Subcutaneous adipose tissue (tissue), 4 donors: ENCODE results near the gene FAM110D. TPM values are rescaled to one million over a fixed set of nuclear protein-coding genes. Genes with fewer than 3 reads are reported as not detected.

Experiments
- CTCF ChIP-seq: fragments of 450-650 bp; IDR thresholded peaks from one replicate; pipeline ENCODE4 v1.5.1; 2016; ENCODE audit warnings: low read depth, mild to moderate bottlenecking, control low read depth, antibody characterized with exemption, moderate library complexity
- total RNA-seq, 4 donors: library from RNA; depleted of rRNA; stranded (reverse); fragments of >200 nt; gene quantifications; one replicate each; pipeline ENCODE4 v1.1.0, GENCODE V29; 2016

Gene FAM110D
- total RNA-seq, 4 donors from 2014 or later: 0.98 to 11.0 (median 5.5) TPM

- no peak for TF ChIP-seq CTCF
These were observed 24.4 kb upstream of the FAM110D start for GRCh38 chr1:26134466-26134865.

- TF ChIP-seq CTCF: no peak
These were observed 19.8 kb upstream of the FAM110D start for GRCh38 chr1:26138974-26139558.

GRCh38 chr1:26142159-26142558 lies 16.7 kb upstream of the FAM110D start:
- TF ChIP-seq CTCF: no peak

- no peak for TF ChIP-seq CTCF
These were observed 13.6 kb upstream of the FAM110D start for GRCh38 chr1:26145041-26145959.

GRCh38 chr1:26145960-26146294 lies 13.0 kb upstream of the FAM110D start:
- no peak for TF ChIP-seq CTCF

- TF ChIP-seq CTCF: no peak
These were observed 10.0 kb upstream of the FAM110D start for GRCh38 chr1:26148887-26149286.

- TF ChIP-seq CTCF: no peak
These were observed 4.8 kb upstream of the FAM110D start for GRCh38 chr1:26153966-26154532.
